ENCODE results near the gene TBL2.
A peak's percentile ranks its signal among the peaks of the same experiment; 100 is the strongest.

- TF ChIP-seq, protein P1, sequence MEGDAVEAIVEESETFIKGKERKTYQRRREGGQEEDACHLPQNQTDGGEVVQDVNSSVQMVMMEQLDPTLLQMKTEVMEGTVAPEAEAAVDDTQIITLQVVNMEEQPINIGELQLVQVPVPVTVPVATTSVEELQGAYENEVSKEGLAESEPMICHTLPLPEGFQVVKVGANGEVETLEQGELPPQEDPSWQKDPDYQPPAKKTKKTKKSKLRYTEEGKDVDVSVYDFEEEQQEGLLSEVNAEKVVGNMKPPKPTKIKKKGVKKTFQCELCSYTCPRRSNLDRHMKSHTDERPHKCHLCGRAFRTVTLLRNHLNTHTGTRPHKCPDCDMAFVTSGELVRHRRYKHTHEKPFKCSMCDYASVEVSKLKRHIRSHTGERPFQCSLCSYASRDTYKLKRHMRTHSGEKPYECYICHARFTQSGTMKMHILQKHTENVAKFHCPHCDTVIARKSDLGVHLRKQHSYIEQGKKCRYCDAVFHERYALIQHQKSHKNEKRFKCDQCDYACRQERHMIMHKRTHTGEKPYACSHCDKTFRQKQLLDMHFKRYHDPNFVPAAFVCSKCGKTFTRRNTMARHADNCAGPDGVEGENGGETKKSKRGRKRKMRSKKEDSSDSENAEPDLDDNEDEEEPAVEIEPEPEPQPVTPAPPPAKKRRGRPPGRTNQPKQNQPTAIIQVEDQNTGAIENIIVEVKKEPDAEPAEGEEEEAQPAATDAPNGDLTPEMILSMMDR (IDR thresholded peaks at IDR 0.05; ENCODE audit: poor library complexity, severe bottlenecking): peak; percentile 91
- no peak for TF ChIP-seq POLR2AphosphoS5 (IDR thresholded peaks at IDR 0.05)
- no peak for TF ChIP-seq EP300 (conservative IDR thresholded peaks at IDR 0.05; ENCODE audit: poor library complexity, severe bottlenecking)
- no peak for TF ChIP-seq EZH2 (IDR thresholded peaks at IDR 0.05; ENCODE audit: borderline replicate concordance, insufficient read depth, low read length, poor library complexity, severe bottlenecking)
Observed at GRCh38 chr7:73606801-73607691, 28.7 kb upstream of the TBL2 start.

Data from neural cell (in vitro differentiated cells).